ENCODE measurements around the gene DOLPP1.
"Not testable (repeated sequence)": the region's sequence is repeated elsewhere in the genome, so short reads cannot be mapped to it uniquely, and the experiment has no call there.

DOLPP1 gene

DNA sequence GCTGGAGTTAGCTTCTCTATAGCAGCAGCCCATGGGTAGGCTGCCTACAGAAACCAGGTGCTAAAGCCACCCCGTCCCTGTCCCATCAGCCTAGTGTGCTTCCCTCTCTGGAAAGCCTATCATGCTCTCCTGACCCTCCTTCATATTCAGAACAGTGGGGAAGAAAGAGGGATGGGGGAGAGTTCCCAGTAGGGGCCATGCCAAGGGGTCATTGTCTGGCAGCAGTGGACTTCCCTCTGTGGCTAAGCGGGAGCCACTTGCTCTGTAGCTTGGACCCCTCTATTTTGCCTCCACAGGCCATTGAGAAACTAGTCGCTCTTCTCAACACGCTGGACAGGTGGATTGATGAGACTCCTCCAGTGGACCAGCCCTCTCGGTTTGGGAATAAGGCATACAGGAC, 47.8 kb downstream of the DOLPP1 start:
- TF ChIP-seq GLIS2 (tag by site-specific recombination; IDR thresholded peaks at IDR 0.05) (no peak), ZNF169 (tag by site-specific recombination; IDR thresholded peaks at IDR 0.05) (no peak), ZNF223 (tag by site-specific recombination; IDR thresholded peaks at IDR 0.05) (no peak), ZNF629 (tag by site-specific recombination; IDR thresholded peaks at IDR 0.05) (no peak), ZNF132 (tag by site-specific recombination; IDR thresholded peaks at IDR 0.05; ENCODE audit: borderline replicate concordance) (no peak), ZNF274 (IDR thresholded peaks at IDR 0.05; ENCODE audit: low read length) (no peak), ZNF274 (tag by site-specific recombination; IDR thresholded peaks at IDR 0.05; ENCODE audit: borderline replicate concordance) (no peak), ZNF175 (tag by site-specific recombination; IDR thresholded peaks at IDR 0.05) (no peak), ZNF792 (tag by site-specific recombination; IDR thresholded peaks at IDR 0.05) (no peak), ZNF211 (tag by site-specific recombination; IDR thresholded peaks at IDR 0.05; ENCODE audit: low read depth) (no peak), YY2 (tag by site-specific recombination; IDR thresholded peaks at IDR 0.05) (no peak)
- TF ChIP-seq, protein P1, sequence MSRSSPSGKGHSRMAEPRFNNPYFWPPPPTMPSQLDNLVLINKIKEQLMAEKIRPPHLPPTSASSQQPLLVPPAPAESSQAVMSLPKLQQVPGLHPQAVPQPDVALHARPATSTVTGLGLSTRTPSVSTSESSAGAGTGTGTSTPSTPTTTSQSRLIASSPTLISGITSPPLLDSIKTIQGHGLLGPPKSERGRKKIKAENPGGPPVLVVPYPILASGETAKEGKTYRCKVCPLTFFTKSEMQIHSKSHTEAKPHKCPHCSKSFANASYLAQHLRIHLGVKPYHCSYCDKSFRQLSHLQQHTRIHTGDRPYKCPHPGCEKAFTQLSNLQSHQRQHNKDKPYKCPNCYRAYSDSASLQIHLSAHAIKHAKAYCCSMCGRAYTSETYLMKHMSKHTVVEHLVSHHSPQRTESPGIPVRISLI (tag by site-specific recombination; IDR thresholded peaks at IDR 0.05): no peak
- TF ChIP-seq, protein P2, sequence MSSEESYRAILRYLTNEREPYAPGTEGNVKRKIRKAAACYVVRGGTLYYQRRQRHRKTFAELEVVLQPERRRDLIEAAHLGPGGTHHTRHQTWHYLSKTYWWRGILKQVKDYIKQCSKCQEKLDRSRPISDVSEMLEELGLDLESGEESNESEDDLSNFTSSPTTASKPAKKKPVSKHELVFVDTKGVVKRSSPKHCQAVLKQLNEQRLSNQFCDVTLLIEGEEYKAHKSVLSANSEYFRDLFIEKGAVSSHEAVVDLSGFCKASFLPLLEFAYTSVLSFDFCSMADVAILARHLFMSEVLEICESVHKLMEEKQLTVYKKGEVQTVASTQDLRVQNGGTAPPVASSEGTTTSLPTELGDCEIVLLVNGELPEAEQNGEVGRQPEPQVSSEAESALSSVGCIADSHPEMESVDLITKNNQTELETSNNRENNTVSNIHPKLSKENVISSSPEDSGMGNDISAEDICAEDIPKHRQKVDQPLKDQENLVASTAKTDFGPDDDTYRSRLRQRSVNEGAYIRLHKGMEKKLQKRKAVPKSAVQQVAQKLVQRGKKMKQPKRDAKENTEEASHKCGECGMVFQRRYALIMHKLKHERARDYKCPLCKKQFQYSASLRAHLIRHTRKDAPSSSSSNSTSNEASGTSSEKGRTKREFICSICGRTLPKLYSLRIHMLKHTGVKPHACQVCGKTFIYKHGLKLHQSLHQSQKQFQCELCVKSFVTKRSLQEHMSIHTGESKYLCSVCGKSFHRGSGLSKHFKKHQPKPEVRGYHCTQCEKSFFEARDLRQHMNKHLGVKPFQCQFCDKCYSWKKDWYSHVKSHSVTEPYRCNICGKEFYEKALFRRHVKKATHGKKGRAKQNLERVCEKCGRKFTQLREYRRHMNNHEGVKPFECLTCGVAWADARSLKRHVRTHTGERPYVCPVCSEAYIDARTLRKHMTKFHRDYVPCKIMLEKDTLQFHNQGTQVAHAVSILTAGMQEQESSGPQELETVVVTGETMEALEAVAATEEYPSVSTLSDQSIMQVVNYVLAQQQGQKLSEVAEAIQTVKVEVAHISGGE (tag by site-specific recombination; conservative IDR thresholded peaks at IDR 0.05; ENCODE audit: low read depth): no peak
- ChIA-PET CTCF (interaction anchor here (0.6 to 23.6 kb wide), 4 partner anchors 11 to 623 kb away, joined by 3 to 507 read pairs (median 20); partner anchors contain the start of genes C9orf50 and NTMT1), POLR2A (no interaction called here)
- peaks cover 0 to 78% of the 10 kb centered on the region in 2 experiments for H3K36me3 ChIP-seq (ENCODE audit: control insufficient read depth in 2 of 2, insufficient read depth in 1 of 2, low read length in 2 of 2)
- no peaks in the 10 kb centered on the region for H3K4me1 ChIP-seq (ENCODE audit: control insufficient read depth, insufficient read depth, low read length)
- H3K27ac ChIP-seq (ENCODE audit: extremely low read depth, low read depth, low read length): no peak overlapping the region
- no peak overlapping the region for H3K4me3 ChIP-seq (ENCODE audit: low read depth, low read length)
- no peaks in the 10 kb centered on the region for H3K9me3 ChIP-seq (ENCODE audit: control insufficient read depth, insufficient read depth, low read depth, low read length)

DNA sequence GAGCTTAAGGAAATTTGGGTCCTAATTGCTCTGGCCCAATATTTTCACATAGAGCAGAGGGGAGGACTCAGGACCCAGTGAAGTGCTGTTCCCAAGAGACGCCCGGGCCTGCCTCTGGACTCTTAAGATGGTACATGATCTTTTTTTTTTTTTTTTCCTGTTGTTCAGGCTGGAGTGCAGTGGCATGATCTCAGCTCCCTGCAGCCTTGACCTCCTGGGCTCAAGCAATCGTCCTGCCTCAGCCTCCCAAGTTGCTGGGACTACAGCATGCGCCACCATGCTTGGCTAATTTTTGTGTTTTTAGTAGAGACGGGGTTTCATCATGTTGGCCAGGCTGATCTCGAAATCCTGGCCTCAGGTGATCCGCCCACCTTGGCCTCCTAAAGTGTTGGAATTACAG, 49.4 kb downstream of the DOLPP1 start:
- H3K9me3 ChIP-seq (ENCODE audit: control insufficient read depth, insufficient read depth, low read depth, low read length); H3K4me1 ChIP-seq (ENCODE audit: control insufficient read depth, insufficient read depth, low read length); H3K27ac ChIP-seq (ENCODE audit: extremely low read depth, low read depth, low read length); H3K4me3 ChIP-seq (ENCODE audit: low read depth, low read length): not testable (repeated sequence)
- POLR2A ChIA-PET: interaction anchor here (0.6 to 2.0 kb wide), 4 partner anchors 10 to 441 kb away, joined by 3 to 13 read pairs (median 7); partner anchors contain the start of gene IER5L
- CTCF ChIA-PET: interaction anchor here (0.6 to 23.6 kb wide), 23 partner anchors 9 to 1532 kb away, joined by 3 to 507 read pairs (median 4); partner anchors contain the start of genes C9orf50, NTMT1 and PTPA
- TF ChIP-seq MYNN (tag by site-specific recombination; IDR thresholded peaks at IDR 0.05; ENCODE audit: borderline replicate concordance): peak; percentile 67; the same call in 1 of the 2 replicates
- H3K36me3 ChIP-seq (ENCODE audit: control insufficient read depth in 2 of 2, insufficient read depth in 1 of 2, low read length in 2 of 2): peaks cover 0 to 76% of the 10 kb centered on the region in 2 experiments

DNA sequence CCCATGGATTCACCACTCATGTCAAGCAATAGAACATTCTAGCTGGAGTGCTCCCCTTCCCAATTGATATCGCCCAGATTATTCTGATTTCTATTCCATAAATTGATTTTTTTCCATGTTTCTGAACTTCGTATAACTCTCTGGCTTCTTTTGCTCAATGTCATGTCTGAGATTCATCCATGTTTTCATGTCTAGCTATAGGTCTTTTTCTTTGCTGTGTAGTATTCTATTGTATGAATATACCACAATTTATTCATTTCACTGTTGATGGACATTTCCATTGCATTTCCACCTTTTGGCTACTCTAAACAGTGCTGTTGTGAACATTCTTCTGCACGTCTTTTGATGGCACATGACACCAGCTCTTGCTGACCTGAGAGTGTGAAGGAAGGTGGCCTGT, 49.9 kb downstream of the DOLPP1 start:
- ChIA-PET CTCF (interaction anchor here (0.6 to 23.6 kb wide), 25 partner anchors 9 to 768 kb away, joined by 3 to 507 read pairs (median 5); partner anchors contain the start of genes C9orf50, DOLPP1, NTMT1 and PTPA), POLR2A (interaction anchor here (0.6 to 2.0 kb wide), 5 partner anchors 9 to 509 kb away, joined by 3 to 13 read pairs (median 7); partner anchors contain the start of gene IER5L)
- peak; percentile 99 for TF ChIP-seq ZNF146 (tag by site-specific recombination; IDR thresholded peaks at IDR 0.05)
- TF ChIP-seq ZFP69B (tag by site-specific recombination; IDR thresholded peaks at IDR 0.05): no peak
- no peak for TF ChIP-seq ZNF302 (tag by site-specific recombination; IDR thresholded peaks at IDR 0.05; ENCODE audit: low read depth)
- no peak for TF ChIP-seq SALL2 (tag by site-specific recombination; IDR thresholded peaks at IDR 0.05; ENCODE audit: borderline replicate concordance)
- no peak overlapping the region for H3K27ac ChIP-seq (ENCODE audit: extremely low read depth, low read depth, low read length)
- no peak overlapping the region for H3K4me3 ChIP-seq (ENCODE audit: low read depth, low read length)
- no peaks in the 10 kb centered on the region for H3K9me3 ChIP-seq (ENCODE audit: control insufficient read depth, insufficient read depth, low read depth, low read length)
- no peaks in the 10 kb centered on the region for H3K4me1 ChIP-seq (ENCODE audit: control insufficient read depth, insufficient read depth, low read length)
- peaks cover 0 to 76% of the 10 kb centered on the region in 2 experiments for H3K36me3 ChIP-seq (ENCODE audit: control insufficient read depth in 2 of 2, insufficient read depth in 1 of 2, low read length in 2 of 2)

Data from HEK293 (cell line).